NCI-H774 (cell line): ENCODE measurements around the gene PTGR3.

Experiments
- DNase-seq: peaks from one replicate; lab custom pipeline; 2025; lab: John Stamatoyannopoulos, UW

Gene PTGR3

DNA sequence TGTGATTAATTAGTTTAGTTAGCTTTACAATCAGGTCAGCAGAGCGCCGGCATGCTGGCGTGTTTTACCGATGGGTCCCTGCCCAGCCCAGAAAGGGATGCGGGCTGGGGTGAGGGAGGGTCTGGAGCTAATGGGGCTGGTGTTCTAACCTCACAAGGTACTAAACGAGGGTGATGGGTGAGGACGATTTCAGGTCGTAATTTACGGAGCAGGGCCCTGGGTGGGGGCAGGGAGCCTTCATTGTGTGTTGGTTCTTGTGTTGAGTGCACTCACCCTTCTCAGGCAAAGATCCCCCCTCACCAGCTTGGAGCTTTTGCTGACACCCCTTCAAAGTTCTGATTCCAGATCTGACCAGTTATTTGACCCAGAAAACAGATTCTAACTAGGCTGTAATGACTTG lies 39.5 kb downstream of the PTGR3 start:
- DNase-seq, result no peak

DNA sequence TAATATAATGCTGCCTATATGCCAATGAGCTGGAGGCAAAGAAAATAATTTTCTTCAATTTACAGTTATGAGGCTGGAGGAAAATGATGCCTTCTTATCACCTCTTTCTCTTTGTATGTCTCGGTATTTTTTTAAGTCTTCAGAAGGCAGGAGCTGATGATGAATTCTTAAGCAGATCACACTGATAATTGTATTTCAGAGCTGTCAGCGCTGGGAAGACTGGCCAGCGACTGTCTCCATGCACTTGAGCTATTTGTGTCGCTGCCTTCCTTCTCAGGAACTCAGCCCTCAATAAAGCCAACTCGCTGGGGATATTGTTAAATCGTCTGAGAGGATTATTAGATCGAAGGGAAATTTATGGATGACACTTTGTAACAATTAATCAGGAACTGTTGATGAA lies 40.3 kb downstream of the PTGR3 start:
- no peak for DNase-seq

DNA sequence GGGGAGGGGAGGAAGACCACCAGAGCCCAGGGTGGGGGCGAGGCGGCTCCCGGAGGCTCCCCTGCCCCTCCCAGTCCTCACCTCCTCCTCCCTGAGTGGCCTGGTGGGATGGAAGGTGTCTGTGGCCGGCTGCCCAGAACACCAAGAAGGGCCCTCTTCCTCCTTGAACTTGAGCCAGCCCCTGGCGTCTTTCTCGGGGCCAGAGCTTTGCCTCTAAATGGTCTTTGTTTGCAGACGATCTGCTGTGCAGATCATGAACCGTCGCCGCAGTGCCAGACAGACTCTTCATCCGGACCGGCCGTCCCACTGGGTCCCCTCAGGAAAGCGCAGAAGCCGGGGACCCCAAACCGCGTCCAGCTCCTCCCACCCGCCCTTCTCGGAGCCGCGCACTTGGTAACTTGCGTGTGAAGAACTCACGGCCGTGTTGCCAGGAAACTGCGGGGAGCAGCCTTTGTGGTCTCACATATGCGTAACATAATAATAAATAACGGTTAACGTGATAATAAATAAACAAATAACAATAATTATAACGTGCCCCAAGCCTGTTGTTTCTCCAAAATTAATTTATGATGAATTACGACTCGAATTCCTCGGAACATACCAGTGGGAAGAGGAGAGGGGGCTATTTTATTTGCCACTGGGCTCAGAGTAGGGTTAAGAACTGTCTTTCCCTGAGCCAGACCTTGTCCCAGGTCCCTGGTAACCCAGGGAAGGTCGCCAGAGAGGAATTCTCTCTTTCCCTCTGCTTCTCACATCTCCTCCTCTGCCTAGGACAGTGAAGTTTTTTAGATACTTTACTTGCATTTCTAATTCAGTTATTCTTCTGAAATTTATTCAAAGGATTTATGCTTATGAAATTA lies 41.0 kb downstream of the PTGR3 start:
- no peak for DNase-seq

DNA sequence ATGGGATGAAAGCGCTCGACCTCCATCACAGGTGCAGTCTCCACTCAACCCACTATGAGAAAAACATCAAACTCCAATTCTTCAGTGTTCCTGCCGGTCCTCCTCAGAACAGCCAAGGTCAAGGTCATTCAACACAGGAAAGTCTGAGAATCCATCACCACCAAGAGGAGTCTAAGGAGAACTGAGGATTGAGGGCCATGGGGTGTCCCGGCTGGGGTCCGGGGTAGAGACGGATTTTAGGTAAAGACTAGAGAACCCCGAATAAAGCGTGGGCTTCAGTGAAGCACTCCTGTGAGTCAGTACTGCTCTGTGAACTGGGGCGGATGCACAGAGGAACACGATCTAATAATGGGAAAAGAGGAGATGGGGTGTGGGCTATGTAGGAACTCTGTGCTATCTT lies 41.8 kb downstream of the PTGR3 start:
- DNase-seq, result no peak

- DNase-seq, result no peak
Measured at GRCh38 chr18:75165926-75166325, 43.0 kb downstream of the PTGR3 start.

GRCh38 chr18:75164479-75164878 lies 44.5 kb downstream of the PTGR3 start:
- no peak for DNase-seq

DNA sequence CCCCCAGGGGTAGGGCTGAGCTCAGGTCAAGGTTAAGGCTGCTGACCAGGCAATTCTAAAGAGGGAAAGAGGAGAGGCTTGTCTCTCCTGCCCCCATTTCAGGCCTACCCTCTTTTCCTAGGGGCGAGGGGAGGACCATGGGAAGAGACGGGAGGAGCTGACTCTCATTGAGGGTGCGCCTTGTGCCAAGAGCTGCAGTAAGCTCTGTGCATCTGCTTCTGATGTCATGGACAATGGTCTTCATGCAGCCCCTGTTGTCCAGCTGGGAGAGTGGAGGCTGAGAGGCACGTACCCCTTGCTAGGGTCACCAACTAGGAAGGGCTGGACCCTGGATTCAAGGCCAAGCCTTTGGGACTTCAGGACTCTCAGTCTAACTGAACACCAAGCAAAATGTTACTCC lies 45.2 kb downstream of the PTGR3 start:
- DNase-seq, result no peak

DNA sequence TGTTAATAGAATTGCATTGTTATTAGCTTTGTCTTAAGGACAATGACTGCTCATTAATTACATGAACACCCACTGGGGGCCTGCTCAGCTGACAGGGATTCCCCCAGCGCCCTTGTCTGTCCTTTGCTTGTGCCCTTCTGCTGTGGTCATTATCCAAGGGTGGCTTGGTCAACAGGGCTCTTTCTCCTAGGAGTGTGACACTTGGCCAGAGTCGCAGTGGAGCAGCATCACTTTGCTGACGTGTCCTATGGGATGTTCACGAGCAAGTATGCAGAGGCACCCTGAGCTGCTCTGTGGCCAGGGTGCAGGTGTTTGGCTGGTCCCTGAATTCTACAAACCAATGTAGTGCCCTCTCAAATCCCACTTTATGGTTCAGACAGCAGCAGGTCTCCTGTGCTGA lies 46.0 kb downstream of the PTGR3 start:
- DNase-seq, result no peak

GRCh38 chr18:75162467-75162866 lies 46.5 kb downstream of the PTGR3 start:
- DNase-seq, result no peak

DNA sequence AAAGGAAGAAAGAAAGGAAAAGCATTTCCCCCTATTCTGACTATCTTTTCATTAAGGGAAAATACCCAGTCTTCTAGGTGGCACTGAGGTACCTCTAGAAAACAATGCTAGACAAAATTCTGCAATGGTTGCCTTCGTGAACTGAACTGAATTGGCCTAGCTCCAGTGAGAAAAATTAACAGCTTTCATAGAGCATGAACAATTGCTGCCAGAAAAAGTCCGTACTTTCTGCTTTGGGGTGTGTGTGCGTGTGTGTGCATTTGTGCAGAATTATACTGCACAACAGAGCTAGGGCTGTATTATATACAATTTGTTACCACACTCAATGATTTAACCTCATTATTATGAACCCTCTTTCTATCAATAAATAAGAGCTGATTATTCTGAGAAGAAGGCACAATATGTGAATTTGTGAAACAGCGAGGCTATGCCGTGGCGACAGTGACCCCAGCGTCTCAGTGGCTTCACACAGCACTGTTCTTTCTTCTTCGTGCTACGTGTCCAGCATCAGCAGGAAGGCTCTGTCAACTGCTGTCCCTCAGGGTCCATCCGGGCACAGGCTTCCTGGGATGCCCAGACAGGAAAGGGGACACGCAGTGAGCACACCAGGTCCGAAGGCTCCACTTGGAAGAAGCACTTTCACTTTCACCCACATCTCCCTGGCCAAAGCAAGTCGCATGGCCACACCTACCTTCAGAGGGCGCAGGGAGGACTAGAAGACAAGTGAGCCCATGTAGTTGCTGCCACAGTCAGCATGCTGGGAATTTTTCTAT lies 47.5 kb downstream of the PTGR3 start:
- peak; percentile 64 for DNase-seq

GRCh38 chr18:75160364-75160763 lies 48.6 kb downstream of the PTGR3 start:
- no peak for DNase-seq

DNA sequence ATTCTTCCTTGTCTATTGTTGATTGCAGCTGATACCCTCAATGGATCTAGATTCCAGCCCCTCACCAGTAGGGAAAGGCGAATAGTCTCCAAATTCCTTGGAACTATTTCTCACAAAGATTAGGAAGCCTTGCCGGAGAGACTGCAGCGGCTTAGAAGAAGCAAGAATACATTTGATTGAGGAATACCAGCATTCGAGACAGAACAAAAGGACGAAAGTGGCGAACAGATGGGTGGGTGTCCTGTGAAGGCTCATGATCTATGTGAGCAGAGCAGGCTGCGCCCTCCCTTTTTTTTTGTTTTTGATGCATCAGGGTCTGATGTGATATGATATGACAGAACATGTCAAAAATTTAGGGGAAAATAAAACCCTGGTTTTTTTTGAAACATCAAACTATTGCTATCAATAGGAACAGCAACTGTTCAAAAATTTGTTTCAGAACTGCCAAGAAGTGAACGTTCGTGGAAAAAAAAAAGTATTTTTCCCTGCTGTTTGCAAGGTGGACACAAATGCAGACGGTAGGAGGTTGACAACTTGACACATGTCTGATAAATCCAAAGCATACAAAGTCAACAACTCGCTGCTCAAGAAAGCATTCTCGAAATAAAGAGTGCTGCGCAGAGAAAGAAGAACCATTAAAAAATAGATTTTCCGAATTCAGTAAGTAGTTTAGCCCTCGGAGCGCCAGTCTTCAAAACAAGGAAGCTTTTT lies 49.1 kb downstream of the PTGR3 start:
- DNase-seq, result no peak

DNA sequence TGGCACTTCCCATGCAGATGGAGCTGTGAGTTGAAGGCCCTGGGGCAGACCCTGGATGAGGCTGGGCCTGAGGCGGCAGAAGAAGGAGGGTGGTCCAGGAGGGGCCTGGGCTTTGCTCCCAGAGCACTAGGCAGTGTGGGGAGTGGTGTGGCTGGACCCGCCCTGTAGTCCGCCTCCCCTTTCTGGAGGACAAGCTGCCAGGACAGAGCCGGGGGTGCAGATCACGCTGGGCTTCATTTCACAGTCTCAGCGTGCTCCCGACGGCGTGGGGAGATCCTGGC lies 49.8 kb downstream of the PTGR3 start:
- DNase-seq, result no peak
